Upper lobe of left lung (tissue), 4 donors: ENCODE measurements around the gene MDFI.

Experiments
- CTCF ChIP-seq, 6 experiments: fragments of 450-650 bp in 4 of 6; fragments of 200-600 bp in 2 of 6; sonication (generic) in 2 of 6; IDR thresholded peaks; one replicate each; pipeline ENCODE4 v1.5.1; 2016 to 2019; ENCODE audit warnings: antibody characterized with exemption in 6 of 6
- POLR2AphosphoS5 ChIP-seq, 2 donors: sonication (generic); formaldehyde crosslinking; IDR thresholded peaks; one replicate each; pipeline ENCODE4 v1.5.1; 2017; ENCODE audit warnings: antibody characterized with exemption in 2 of 2

GRCh38 chr6:41600499-41601247 lies 37.6 kb upstream of the MDFI start:
- no peak for TF ChIP-seq CTCF (IDR thresholded peaks at IDR 0.05)
- no peak for TF ChIP-seq POLR2AphosphoS5 (IDR thresholded peaks at IDR 0.05)
